SK-N-SH (cell line): ENCODE measurements around the gene PIEZO2.

Experiments
- EP300 ChIP-seq, 2 experiments: IDR thresholded peaks; 2 replicates each; pipeline versions ENCODE4 v1.4.0 to v1.6.1; 2012; ENCODE audit warnings: borderline replicate concordance in 1 of 2, low read depth in 1 of 2, low read length in 1 of 2
- EZH2phosphoT487 ChIP-seq: fragments of 200-600 bp; sonication (generic); IDR thresholded peaks from 2 replicates; pipeline ENCODE4 v1.6.1; 2017; ENCODE audit warnings: low read depth, mixed run types, mild to moderate bottlenecking, antibody characterized with exemption, moderate library complexity, borderline replicate concordance
- JUND ChIP-seq: IDR thresholded peaks from 2 replicates; pipeline ENCODE4 v1.4.0; 2012
- NFIC ChIP-seq: IDR thresholded peaks from 2 replicates; pipeline ENCODE4 v1.4.0; 2012; ENCODE audit warnings: borderline replicate concordance
- TAF1 ChIP-seq: IDR thresholded peaks from 2 replicates; pipeline ENCODE4 v1.6.1; 2012; ENCODE audit warnings: low read depth, mild to moderate bottlenecking, low read length, moderate library complexity, borderline replicate concordance
- TEAD4 ChIP-seq: IDR thresholded peaks from 2 replicates; pipeline ENCODE4 v1.4.0; 2012; ENCODE audit warnings: mild to moderate bottlenecking, borderline replicate concordance; ENCODE audit not compliant: insufficient read depth
- TF ChIP-seq, protein P1 (sequence below): fragments of 200-600 bp; sonication (generic); IDR thresholded peaks from 2 replicates; pipeline ENCODE4 v1.6.1; 2017; ENCODE audit warnings: antibody characterized with exemption, mild to moderate bottlenecking, moderate library complexity
- TF ChIP-seq, protein P2 (sequence below): IDR thresholded peaks from 2 replicates; pipeline ENCODE4 v1.6.1; 2012; ENCODE audit warnings: mild to moderate bottlenecking, low read depth, low read length, moderate library complexity

DNA sequence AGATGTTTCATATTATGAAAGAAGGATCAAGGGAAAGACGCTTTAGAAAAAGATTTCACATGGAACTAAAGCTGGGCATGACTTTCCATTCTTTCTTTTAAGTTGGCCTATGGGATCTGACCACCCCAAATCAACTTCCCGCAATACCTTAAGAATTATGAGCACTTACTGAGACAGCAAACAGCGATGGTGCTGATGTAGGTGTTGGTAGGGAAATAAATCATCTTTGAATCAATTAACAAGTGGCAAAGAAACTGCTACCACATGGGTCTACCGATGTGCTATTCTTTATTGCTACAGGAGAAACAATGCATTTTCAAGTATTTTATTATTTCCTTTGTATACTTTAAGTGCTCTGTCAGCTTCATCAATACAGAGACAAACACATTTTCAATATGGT lies 239.6 kb downstream of the PIEZO2 start:
- TF ChIP-seq JUND (no peak), EP300 (IDR thresholded peaks at IDR 0.05; ENCODE audit: borderline replicate concordance in 1 of 2, low read depth in 1 of 2, low read length in 1 of 2) (no peak), TAF1 (no peak), NFIC (no peak), TEAD4 (no peak), EZH2phosphoT487 (no peak)
- TF ChIP-seq, protein P1, sequence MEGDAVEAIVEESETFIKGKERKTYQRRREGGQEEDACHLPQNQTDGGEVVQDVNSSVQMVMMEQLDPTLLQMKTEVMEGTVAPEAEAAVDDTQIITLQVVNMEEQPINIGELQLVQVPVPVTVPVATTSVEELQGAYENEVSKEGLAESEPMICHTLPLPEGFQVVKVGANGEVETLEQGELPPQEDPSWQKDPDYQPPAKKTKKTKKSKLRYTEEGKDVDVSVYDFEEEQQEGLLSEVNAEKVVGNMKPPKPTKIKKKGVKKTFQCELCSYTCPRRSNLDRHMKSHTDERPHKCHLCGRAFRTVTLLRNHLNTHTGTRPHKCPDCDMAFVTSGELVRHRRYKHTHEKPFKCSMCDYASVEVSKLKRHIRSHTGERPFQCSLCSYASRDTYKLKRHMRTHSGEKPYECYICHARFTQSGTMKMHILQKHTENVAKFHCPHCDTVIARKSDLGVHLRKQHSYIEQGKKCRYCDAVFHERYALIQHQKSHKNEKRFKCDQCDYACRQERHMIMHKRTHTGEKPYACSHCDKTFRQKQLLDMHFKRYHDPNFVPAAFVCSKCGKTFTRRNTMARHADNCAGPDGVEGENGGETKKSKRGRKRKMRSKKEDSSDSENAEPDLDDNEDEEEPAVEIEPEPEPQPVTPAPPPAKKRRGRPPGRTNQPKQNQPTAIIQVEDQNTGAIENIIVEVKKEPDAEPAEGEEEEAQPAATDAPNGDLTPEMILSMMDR, result no peak
- TF ChIP-seq, protein P2, sequence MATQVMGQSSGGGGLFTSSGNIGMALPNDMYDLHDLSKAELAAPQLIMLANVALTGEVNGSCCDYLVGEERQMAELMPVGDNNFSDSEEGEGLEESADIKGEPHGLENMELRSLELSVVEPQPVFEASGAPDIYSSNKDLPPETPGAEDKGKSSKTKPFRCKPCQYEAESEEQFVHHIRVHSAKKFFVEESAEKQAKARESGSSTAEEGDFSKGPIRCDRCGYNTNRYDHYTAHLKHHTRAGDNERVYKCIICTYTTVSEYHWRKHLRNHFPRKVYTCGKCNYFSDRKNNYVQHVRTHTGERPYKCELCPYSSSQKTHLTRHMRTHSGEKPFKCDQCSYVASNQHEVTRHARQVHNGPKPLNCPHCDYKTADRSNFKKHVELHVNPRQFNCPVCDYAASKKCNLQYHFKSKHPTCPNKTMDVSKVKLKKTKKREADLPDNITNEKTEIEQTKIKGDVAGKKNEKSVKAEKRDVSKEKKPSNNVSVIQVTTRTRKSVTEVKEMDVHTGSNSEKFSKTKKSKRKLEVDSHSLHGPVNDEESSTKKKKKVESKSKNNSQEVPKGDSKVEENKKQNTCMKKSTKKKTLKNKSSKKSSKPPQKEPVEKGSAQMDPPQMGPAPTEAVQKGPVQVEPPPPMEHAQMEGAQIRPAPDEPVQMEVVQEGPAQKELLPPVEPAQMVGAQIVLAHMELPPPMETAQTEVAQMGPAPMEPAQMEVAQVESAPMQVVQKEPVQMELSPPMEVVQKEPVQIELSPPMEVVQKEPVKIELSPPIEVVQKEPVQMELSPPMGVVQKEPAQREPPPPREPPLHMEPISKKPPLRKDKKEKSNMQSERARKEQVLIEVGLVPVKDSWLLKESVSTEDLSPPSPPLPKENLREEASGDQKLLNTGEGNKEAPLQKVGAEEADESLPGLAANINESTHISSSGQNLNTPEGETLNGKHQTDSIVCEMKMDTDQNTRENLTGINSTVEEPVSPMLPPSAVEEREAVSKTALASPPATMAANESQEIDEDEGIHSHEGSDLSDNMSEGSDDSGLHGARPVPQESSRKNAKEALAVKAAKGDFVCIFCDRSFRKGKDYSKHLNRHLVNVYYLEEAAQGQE, result no peak
